ENCODE measurements around the gene ZNF277.

ZNF277 gene

GRCh38 chr7:112347088-112347487, 140.6 kb downstream of the ZNF277 start:
- Histone ChIP-seq H3K4me3 (no peak overlapping the region), H3K36me3 (peaks cover 23 to 55% (median 36%) of the 10 kb centered on the region in 11 experiments; a peak in 21 of 22 replicates), H3K27ac (no peak overlapping the region), H4K20me1 (no peaks in the 10 kb centered on the region), H3K4me1 (no peaks in the 10 kb centered on the region), H3K9me3 (replicated peaks in 1 of 11) (peaks cover 0 to 15% (median 4%) of the 10 kb centered on the region in 11 experiments; a peak in 3 of 22 replicates), H3K27me3 (no peaks in the 10 kb centered on the region), H3K4me2 (no peak overlapping the region), H3K9ac (no peak overlapping the region)
- no peak for TF ChIP-seq Cebpa-rat (IDR thresholded peaks at IDR 0.05)

- no peak overlapping the region for H3K27ac ChIP-seq
- peaks cover 0 to 20% (median 7%) of the 10 kb centered on the region in 11 experiments; a peak in 5 of 22 replicates for H3K36me3 ChIP-seq
- H3K9me3 ChIP-seq (replicated peaks in 1 of 11), result no peaks in the 10 kb centered on the region
- H3K27me3 ChIP-seq, result no peaks in the 10 kb centered on the region
- no peaks in the 10 kb centered on the region for H3K4me1 ChIP-seq
- H3K9ac ChIP-seq, result no peak overlapping the region
- no peak overlapping the region for H3K4me2 ChIP-seq
- H4K20me1 ChIP-seq, result no peaks in the 10 kb centered on the region
- H3K4me3 ChIP-seq, result no peak overlapping the region
- no peak for TF ChIP-seq Cebpa-rat (IDR thresholded peaks at IDR 0.05)
Observed at GRCh38 chr7:112350585-112350984, 144.1 kb downstream of the ZNF277 start.

DNA sequence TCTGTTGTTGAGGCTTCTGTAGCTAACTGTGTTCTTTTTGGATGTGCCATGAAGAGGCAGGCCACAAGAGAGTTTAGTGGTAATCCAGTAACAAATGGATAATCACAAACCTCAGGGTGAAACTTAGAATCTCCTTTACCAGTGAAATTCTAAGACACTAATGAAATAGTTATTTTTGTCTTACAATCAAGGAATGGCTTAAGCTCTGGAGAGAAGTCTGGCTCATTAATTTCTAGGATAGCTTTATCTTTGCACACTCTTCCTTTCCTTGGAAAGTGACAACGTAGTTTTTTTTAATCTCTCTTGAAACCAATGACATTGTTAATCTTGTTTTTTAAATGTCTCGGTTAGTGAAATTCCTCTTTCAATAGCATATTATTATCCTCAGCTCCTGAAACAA, 150.1 kb downstream of the ZNF277 start:
- H3K4me3 ChIP-seq, result no peak overlapping the region
- H3K27ac ChIP-seq, result no peak overlapping the region
- no peak for TF ChIP-seq Cebpa-rat (IDR thresholded peaks at IDR 0.05)
- no peaks in the 10 kb centered on the region for H3K4me1 ChIP-seq
- no peaks in the 10 kb centered on the region for H3K36me3 ChIP-seq
- no peaks in the 10 kb centered on the region for H4K20me1 ChIP-seq
- H3K27me3 ChIP-seq, result no peaks in the 10 kb centered on the region
- H3K4me2 ChIP-seq, result no peak overlapping the region
- no peak overlapping the region for H3K9ac ChIP-seq
- H3K9me3 ChIP-seq (replicated peaks in 1 of 11), result peaks cover 0 to 18% (median 10%) of the 10 kb centered on the region in 11 experiments; a peak in 13 of 22 replicates

DNA sequence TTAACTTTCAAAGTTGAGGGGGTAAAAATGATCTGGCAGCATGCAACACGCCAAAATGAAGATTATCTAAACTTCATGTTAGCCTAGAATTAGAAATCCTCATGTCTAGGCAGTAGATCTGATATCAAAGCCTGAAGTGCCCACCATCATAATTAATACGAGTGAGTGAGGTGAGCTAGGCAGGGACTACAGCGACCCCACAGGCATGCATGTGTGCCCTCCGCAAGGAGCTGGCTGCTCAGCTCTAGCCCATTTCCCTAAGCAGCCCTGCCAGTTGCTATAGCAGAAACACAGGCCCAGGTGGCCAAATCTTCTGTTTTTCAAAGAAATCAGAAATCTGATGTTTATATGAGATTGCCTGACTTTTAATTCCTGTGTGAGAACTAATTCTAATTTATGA, 150.6 kb downstream of the ZNF277 start:
- no peak for TF ChIP-seq Cebpa-rat (IDR thresholded peaks at IDR 0.05)
- Histone ChIP-seq H3K9me3 (replicated peaks in 1 of 11) (peaks cover 0 to 18% (median 10%) of the 10 kb centered on the region in 11 experiments; a peak in 13 of 22 replicates), H3K4me3 (no peak overlapping the region), H3K27ac (no peak overlapping the region), H3K27me3 (no peaks in the 10 kb centered on the region), H4K20me1 (no peaks in the 10 kb centered on the region), H3K4me2 (no peak overlapping the region), H3K9ac (no peak overlapping the region), H3K36me3 (no peaks in the 10 kb centered on the region), H3K4me1 (no peaks in the 10 kb centered on the region)

- H3K27me3 ChIP-seq, result no peaks in the 10 kb centered on the region
- H3K4me1 ChIP-seq, result no peaks in the 10 kb centered on the region
- no peak overlapping the region for H3K27ac ChIP-seq
- no peak overlapping the region for H3K4me2 ChIP-seq
- no peak overlapping the region for H3K4me3 ChIP-seq
- no peaks in the 10 kb centered on the region for H3K36me3 ChIP-seq
- TF ChIP-seq Cebpa-rat (IDR thresholded peaks at IDR 0.05), result no peak
- H3K9ac ChIP-seq, result no peak overlapping the region
- no peaks in the 10 kb centered on the region for H4K20me1 ChIP-seq
- H3K9me3 ChIP-seq (replicated peaks in 1 of 11), result peaks cover 0 to 18% (median 10%) of the 10 kb centered on the region in 11 experiments; a peak in 13 of 22 replicates
Observed at GRCh38 chr7:112358513-112358912, 152.0 kb downstream of the ZNF277 start.

DNA sequence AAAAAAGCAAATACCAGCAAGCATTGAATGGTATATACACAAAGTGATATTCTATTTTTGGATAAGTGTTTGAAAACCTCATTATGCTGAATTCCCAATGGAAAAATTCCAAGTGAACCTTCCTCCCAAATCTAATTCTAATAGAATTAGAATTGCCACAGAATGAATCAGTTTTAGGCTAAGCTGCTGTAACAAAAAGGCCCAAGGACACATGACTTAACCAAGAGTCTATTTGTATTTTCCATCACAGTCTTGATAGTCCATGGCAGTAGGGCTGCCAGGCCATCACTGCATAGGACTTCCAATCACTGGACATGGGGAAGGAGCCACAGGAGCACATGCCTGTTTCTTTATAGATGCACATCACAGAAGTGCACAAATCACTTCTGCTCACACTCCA, 152.6 kb downstream of the ZNF277 start:
- Histone ChIP-seq H3K27me3 (no peaks in the 10 kb centered on the region), H3K4me3 (no peak overlapping the region), H3K4me2 (no peak overlapping the region), H3K9ac (no peak overlapping the region), H3K9me3 (replicated peaks in 1 of 11) (peaks cover 0 to 18% (median 10%) of the 10 kb centered on the region in 11 experiments; a peak in 13 of 22 replicates), H3K36me3 (no peaks in the 10 kb centered on the region), H3K27ac (no peak overlapping the region), H4K20me1 (no peaks in the 10 kb centered on the region), H3K4me1 (no peaks in the 10 kb centered on the region)
- no peak for TF ChIP-seq Cebpa-rat (IDR thresholded peaks at IDR 0.05)

GRCh38 chr7:112360681-112361080, 154.2 kb downstream of the ZNF277 start:
- Histone ChIP-seq H3K4me1 (no peaks in the 10 kb centered on the region), H3K27me3 (no peaks in the 10 kb centered on the region), H3K36me3 (no peaks in the 10 kb centered on the region), H3K9me3 (replicated peaks in 1 of 11) (peaks cover 0 to 18% (median 10%) of the 10 kb centered on the region in 11 experiments; a peak in 13 of 22 replicates), H3K4me3 (no peak overlapping the region), H4K20me1 (no peaks in the 10 kb centered on the region), H3K27ac (no peak overlapping the region), H3K4me2 (no peak overlapping the region), H3K9ac (no peak overlapping the region)
- TF ChIP-seq Cebpa-rat (IDR thresholded peaks at IDR 0.05), result no peak

DNA sequence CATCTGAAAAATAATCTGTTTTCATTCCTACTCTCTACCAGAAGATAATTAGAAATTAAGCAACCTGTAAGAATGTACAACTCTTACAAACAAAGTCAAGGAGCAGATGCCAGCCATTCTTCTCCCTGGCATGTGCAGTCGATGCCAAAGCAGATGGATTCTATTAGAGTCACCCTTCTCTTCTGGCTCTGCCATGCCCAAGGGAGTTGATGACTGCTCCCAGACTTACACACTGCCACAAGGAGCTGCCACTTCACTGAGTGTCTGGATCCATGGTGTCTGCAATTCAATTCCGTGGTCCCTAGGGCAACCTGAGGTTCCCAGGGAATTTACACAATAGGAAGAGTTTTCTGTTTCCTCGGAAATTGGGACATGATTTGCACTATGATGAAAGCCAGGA, 154.7 kb downstream of the ZNF277 start:
- TF ChIP-seq Cebpa-rat (IDR thresholded peaks at IDR 0.05), result no peak
- H3K27me3 ChIP-seq, result no peaks in the 10 kb centered on the region
- H3K9ac ChIP-seq, result no peak overlapping the region
- peaks cover 0 to 18% (median 10%) of the 10 kb centered on the region in 11 experiments; a peak in 13 of 22 replicates for H3K9me3 ChIP-seq (replicated peaks in 1 of 11)
- H3K4me3 ChIP-seq, result no peak overlapping the region
- H3K36me3 ChIP-seq, result no peaks in the 10 kb centered on the region
- H3K4me1 ChIP-seq, result no peaks in the 10 kb centered on the region
- H4K20me1 ChIP-seq, result no peaks in the 10 kb centered on the region
- no peak overlapping the region for H3K4me2 ChIP-seq
- H3K27ac ChIP-seq, result no peak overlapping the region

- Histone ChIP-seq H3K4me3 (no peak overlapping the region), H3K4me2 (no peak overlapping the region), H3K9ac (no peak overlapping the region), H3K9me3 (replicated peaks in 1 of 11) (peaks cover 0 to 18% (median 10%) of the 10 kb centered on the region in 11 experiments; a peak in 13 of 22 replicates), H3K27ac (no peak overlapping the region), H3K4me1 (no peaks in the 10 kb centered on the region), H3K27me3 (no peaks in the 10 kb centered on the region), H3K36me3 (no peaks in the 10 kb centered on the region), H4K20me1 (no peaks in the 10 kb centered on the region)
- TF ChIP-seq Cebpa-rat (IDR thresholded peaks at IDR 0.05), result no peak
Observed at GRCh38 chr7:112362053-112362650, 155.7 kb downstream of the ZNF277 start.

DNA sequence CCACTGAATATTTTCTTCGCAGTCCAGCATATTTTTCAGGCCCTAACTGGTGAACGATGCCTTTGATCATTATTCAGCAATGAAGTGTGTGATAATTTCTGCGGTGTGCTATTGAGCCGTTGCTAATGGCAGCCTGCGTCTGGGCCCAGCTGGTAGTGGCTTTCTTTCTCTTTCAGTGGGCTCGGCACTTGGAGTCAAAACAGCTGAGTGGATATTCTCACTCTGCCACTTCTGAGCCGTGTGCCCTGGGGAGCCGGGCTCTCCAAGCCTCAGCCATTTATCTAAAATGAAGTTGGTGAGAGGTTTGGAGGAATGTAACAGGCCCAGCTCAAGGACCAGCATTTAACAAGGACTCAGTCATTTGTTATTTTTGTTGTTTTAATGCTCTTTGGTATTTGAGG, 156.2 kb downstream of the ZNF277 start:
- H3K9me3 ChIP-seq (replicated peaks in 1 of 11), result peaks cover 0 to 18% (median 10%) of the 10 kb centered on the region in 11 experiments; a peak in 13 of 22 replicates
- no peak for TF ChIP-seq Cebpa-rat (IDR thresholded peaks at IDR 0.05)
- no peak overlapping the region for H3K4me2 ChIP-seq

More for the DNA sequence above, 156.2 kb downstream of the ZNF277 start:
- H3K27ac ChIP-seq, result no peak overlapping the region
- no peak overlapping the region for H3K4me3 ChIP-seq
- H3K27me3 ChIP-seq, result no peaks in the 10 kb centered on the region
- no peaks in the 10 kb centered on the region for H4K20me1 ChIP-seq
- no peak overlapping the region for H3K9ac ChIP-seq
- no peaks in the 10 kb centered on the region for H3K4me1 ChIP-seq
- H3K36me3 ChIP-seq, result no peaks in the 10 kb centered on the region

Data from BLaER1 treated with 17β-estradiol and CSF1 and Interleukin-3, amounts not matched to agents 10 nM and 100 nM (cell line).